Measurements from ENCODE around the gene STK26. TPM values are rescaled to one million over a fixed set of nuclear protein-coding genes. Genes with fewer than 3 reads are reported as not detected.
"Not testable (repeated sequence)": the region's sequence is repeated elsewhere in the genome, so short reads cannot be mapped to it uniquely, and the experiment has no call there.

STK26 gene
- total RNA-seq, 4 donors from 2014 or later, result 11.8 to 18.0 (median 16.0) TPM

- H3K9me3 ChIP-seq, result no peaks in the 10 kb centered on the region
- H3K4me3 ChIP-seq, result no peak overlapping the region
- no peak overlapping the region for H3K27ac ChIP-seq
- no peaks in the 10 kb centered on the region for H3K27me3 ChIP-seq
- no peak for TF ChIP-seq POLR2A (IDR thresholded peaks at IDR 0.05)
- no peak for TF ChIP-seq CTCF (IDR thresholded peaks at IDR 0.05)
- no peak for TF ChIP-seq POLR2AphosphoS5 (IDR thresholded peaks at IDR 0.05)
- TF ChIP-seq EP300 (IDR thresholded peaks at IDR 0.05), result no peak
- H3K4me1 ChIP-seq, result no peaks in the 10 kb centered on the region
- no peaks in the 10 kb centered on the region for H3K36me3 ChIP-seq
- 60 to 73% methylated on average over 3 to 4 of the region's 4 CpGs for WGBS, 2 donors (ENCODE audit: low coverage in 1 of 2)
- ATAC-seq, result no peak
These were observed 21.9 kb downstream of the STK26 start for GRCh38 chrX:132044953-132045352.

GRCh38 chrX:132045456-132045855 lies 22.4 kb downstream of the STK26 start:
- Histone ChIP-seq H3K9me3 (no peaks in the 10 kb centered on the region), H3K36me3 (no peaks in the 10 kb centered on the region), H3K27me3 (no peaks in the 10 kb centered on the region), H3K4me1 (no peaks in the 10 kb centered on the region), H3K4me3 (no peak overlapping the region), H3K27ac (no peak overlapping the region)
- 54 to 59% methylated on average over 2 of the region's 2 CpGs for WGBS, 2 donors (ENCODE audit: low coverage in 1 of 2)
- no peak for ATAC-seq
- TF ChIP-seq POLR2AphosphoS5 (IDR thresholded peaks at IDR 0.05) (no peak), POLR2A (IDR thresholded peaks at IDR 0.05) (no peak), CTCF (IDR thresholded peaks at IDR 0.05) (no peak), EP300 (IDR thresholded peaks at IDR 0.05) (no peak)

GRCh38 chrX:132046533-132046932 lies 23.4 kb downstream of the STK26 start:
- no peak for ATAC-seq
- Histone ChIP-seq H3K4me3 (no peak overlapping the region), H3K36me3 (no peaks in the 10 kb centered on the region), H3K27me3 (no peaks in the 10 kb centered on the region), H3K27ac (no peak overlapping the region), H3K4me1 (no peaks in the 10 kb centered on the region), H3K9me3 (no peaks in the 10 kb centered on the region)
- TF ChIP-seq CTCF (IDR thresholded peaks at IDR 0.05) (no peak), POLR2A (IDR thresholded peaks at IDR 0.05) (no peak), EP300 (IDR thresholded peaks at IDR 0.05) (no peak), POLR2AphosphoS5 (IDR thresholded peaks at IDR 0.05) (no peak)
- 39 to 60% methylated on average over 2 of the region's 2 CpGs for WGBS, 2 donors (ENCODE audit: low coverage in 1 of 2)

- not testable (repeated sequence) for H3K36me3 ChIP-seq, H3K27me3 ChIP-seq, H3K4me3 ChIP-seq, ATAC-seq, H3K27ac ChIP-seq, H3K4me1 ChIP-seq, H3K9me3 ChIP-seq
These were observed 28.7 kb downstream of the STK26 start for GRCh38 chrX:132051778-132052177.

- H3K9me3 ChIP-seq, result no peaks in the 10 kb centered on the region
- 86 to 90% methylated on average over 4 of the region's 4 CpGs for WGBS, 2 donors (ENCODE audit: low coverage in 1 of 2)
- no peaks in the 10 kb centered on the region for H3K4me1 ChIP-seq
- H3K27me3 ChIP-seq, result no peaks in the 10 kb centered on the region
- no peaks in the 10 kb centered on the region for H3K36me3 ChIP-seq
- no peak overlapping the region for H3K27ac ChIP-seq
- no peak for TF ChIP-seq EP300 (IDR thresholded peaks at IDR 0.05)
- no peak for TF ChIP-seq POLR2AphosphoS5 (IDR thresholded peaks at IDR 0.05)
- no peak for TF ChIP-seq CTCF (IDR thresholded peaks at IDR 0.05)
- no peak for TF ChIP-seq POLR2A (IDR thresholded peaks at IDR 0.05)
- ATAC-seq, result no peak
- H3K4me3 ChIP-seq, result no peak overlapping the region
These were observed 34.9 kb downstream of the STK26 start for GRCh38 chrX:132058050-132058449.

- ATAC-seq, result no peak
- WGBS, 2 donors (ENCODE audit: low coverage in 1 of 2), result 51 to 81% methylated on average over 2 of the region's 2 CpGs
These were observed 35.9 kb downstream of the STK26 start for GRCh38 chrX:132058975-132059374.

More at GRCh38 chrX:132058975-132059374, 35.9 kb downstream of the STK26 start:
- no peaks in the 10 kb centered on the region for H3K9me3 ChIP-seq
- TF ChIP-seq POLR2AphosphoS5 (IDR thresholded peaks at IDR 0.05) (no peak), EP300 (IDR thresholded peaks at IDR 0.05) (no peak), CTCF (IDR thresholded peaks at IDR 0.05) (no peak), POLR2A (IDR thresholded peaks at IDR 0.05) (no peak)
- no peak overlapping the region for H3K27ac ChIP-seq
- no peaks in the 10 kb centered on the region for H3K27me3 ChIP-seq
- no peaks in the 10 kb centered on the region for H3K4me1 ChIP-seq
- no peaks in the 10 kb centered on the region for H3K36me3 ChIP-seq
- H3K4me3 ChIP-seq, result no peak overlapping the region

All from gastroesophageal sphincter (tissue), 4 donors.